ENCODE data around the gene NSDHL. TPM values are rescaled to one million over a fixed set of nuclear protein-coding genes. Genes with fewer than 3 reads are reported as not detected.

The NSDHL gene
- total RNA-seq, 1 donor: 15.9 TPM

GRCh38 chrX:152892999-152893891 is 62.4 kb downstream of the NSDHL start:
- Histone ChIP-seq H3K79me2 (ENCODE audit: insufficient read depth, low read length) (no peaks in the 10 kb centered on the region), H3K4me2 (ENCODE audit: insufficient read depth, low read length) (no peak overlapping the region), H3K36me3 (ENCODE audit: insufficient read depth, low read length) (no peaks in the 10 kb centered on the region), H2AFZ (ENCODE audit: low read length) (no peak overlapping the region), H3K27me3 (ENCODE audit: insufficient read depth, low read length) (peaks cover 19% of the 10 kb centered on the region), H3K4me1 (ENCODE audit: insufficient read depth, low read length) (peaks cover 7% of the 10 kb centered on the region), H3K4me3 (ENCODE audit: insufficient read depth, low read length) (no peak overlapping the region), H3K27ac (ENCODE audit: low read depth, low read length) (no peak overlapping the region), H3K9me3 (ENCODE audit: low read depth, low read length) (no peaks in the 10 kb centered on the region), H4K20me1 (ENCODE audit: insufficient read depth, low read length) (no peaks in the 10 kb centered on the region)
- no peak for TF ChIP-seq CTCF (IDR thresholded peaks at IDR 0.05; ENCODE audit: extremely low read depth, low read depth, low read length)
- DNase-seq (ENCODE audit: insufficient read length, low spot score, missing footprints): peak; percentile 54

GRCh38 chrX:152893980-152894610 is 63.2 kb downstream of the NSDHL start:
- Histone ChIP-seq H3K27me3 (ENCODE audit: insufficient read depth, low read length) (peaks cover 16% of the 10 kb centered on the region), H3K9me3 (ENCODE audit: low read depth, low read length) (no peaks in the 10 kb centered on the region), H3K4me2 (ENCODE audit: insufficient read depth, low read length) (no peak overlapping the region), H3K4me1 (ENCODE audit: insufficient read depth, low read length) (peaks cover 7% of the 10 kb centered on the region), H3K27ac (ENCODE audit: low read depth, low read length) (no peak overlapping the region), H2AFZ (ENCODE audit: low read length) (no peak overlapping the region), H3K36me3 (ENCODE audit: insufficient read depth, low read length) (no peaks in the 10 kb centered on the region), H4K20me1 (ENCODE audit: insufficient read depth, low read length) (no peaks in the 10 kb centered on the region), H3K4me3 (ENCODE audit: insufficient read depth, low read length) (no peak overlapping the region), H3K79me2 (ENCODE audit: insufficient read depth, low read length) (no peaks in the 10 kb centered on the region)
- TF ChIP-seq CTCF (IDR thresholded peaks at IDR 0.05; ENCODE audit: extremely low read depth, low read depth, low read length): no peak
- DNase-seq (ENCODE audit: insufficient read length, low spot score, missing footprints): peak; percentile 85

GRCh38 chrX:152895121-152895520 is 64.3 kb downstream of the NSDHL start:
- peaks cover 9% of the 10 kb centered on the region for H3K27me3 ChIP-seq (ENCODE audit: insufficient read depth, low read length)
- no peaks in the 10 kb centered on the region for H3K36me3 ChIP-seq (ENCODE audit: insufficient read depth, low read length)
- no peaks in the 10 kb centered on the region for H3K9me3 ChIP-seq (ENCODE audit: low read depth, low read length)
- DNase-seq (ENCODE audit: insufficient read length, low spot score, missing footprints): no peak
- peaks cover 7% of the 10 kb centered on the region for H3K4me1 ChIP-seq (ENCODE audit: insufficient read depth, low read length)
- H2AFZ ChIP-seq (ENCODE audit: low read length): no peak overlapping the region
- H3K27ac ChIP-seq (ENCODE audit: low read depth, low read length): no peak overlapping the region
- no peak for TF ChIP-seq CTCF (IDR thresholded peaks at IDR 0.05; ENCODE audit: extremely low read depth, low read depth, low read length)
- no peaks in the 10 kb centered on the region for H3K79me2 ChIP-seq (ENCODE audit: insufficient read depth, low read length)
- H3K4me3 ChIP-seq (ENCODE audit: insufficient read depth, low read length): no peak overlapping the region
- no peak overlapping the region for H3K4me2 ChIP-seq (ENCODE audit: insufficient read depth, low read length)
- H4K20me1 ChIP-seq (ENCODE audit: insufficient read depth, low read length): no peaks in the 10 kb centered on the region

Measured in osteoblast (primary cell).